GM21825 (cell line): ENCODE measurements around the gene HBZ.
"Not testable (repeated sequence)": the region's sequence is repeated elsewhere in the genome, so short reads cannot be mapped to it uniquely, and the experiment has no call there.

Experiments used
- ATAC-seq: cut with Tn5 transposase; IDR thresholded peaks from one replicate; pipeline ENCODE4 v1.9.1; 2021; ENCODE audit warnings: mild to moderate bottlenecking, moderate library complexity; ENCODE audit not compliant: unreplicated experiment

HBZ gene

GRCh38 chr16:164134-164823, 11.8 kb downstream of the HBZ start:
- not testable (repeated sequence) for ATAC-seq

- ATAC-seq: no peak
Measured at GRCh38 chr16:164827-165538, 12.5 kb downstream of the HBZ start.

DNA sequence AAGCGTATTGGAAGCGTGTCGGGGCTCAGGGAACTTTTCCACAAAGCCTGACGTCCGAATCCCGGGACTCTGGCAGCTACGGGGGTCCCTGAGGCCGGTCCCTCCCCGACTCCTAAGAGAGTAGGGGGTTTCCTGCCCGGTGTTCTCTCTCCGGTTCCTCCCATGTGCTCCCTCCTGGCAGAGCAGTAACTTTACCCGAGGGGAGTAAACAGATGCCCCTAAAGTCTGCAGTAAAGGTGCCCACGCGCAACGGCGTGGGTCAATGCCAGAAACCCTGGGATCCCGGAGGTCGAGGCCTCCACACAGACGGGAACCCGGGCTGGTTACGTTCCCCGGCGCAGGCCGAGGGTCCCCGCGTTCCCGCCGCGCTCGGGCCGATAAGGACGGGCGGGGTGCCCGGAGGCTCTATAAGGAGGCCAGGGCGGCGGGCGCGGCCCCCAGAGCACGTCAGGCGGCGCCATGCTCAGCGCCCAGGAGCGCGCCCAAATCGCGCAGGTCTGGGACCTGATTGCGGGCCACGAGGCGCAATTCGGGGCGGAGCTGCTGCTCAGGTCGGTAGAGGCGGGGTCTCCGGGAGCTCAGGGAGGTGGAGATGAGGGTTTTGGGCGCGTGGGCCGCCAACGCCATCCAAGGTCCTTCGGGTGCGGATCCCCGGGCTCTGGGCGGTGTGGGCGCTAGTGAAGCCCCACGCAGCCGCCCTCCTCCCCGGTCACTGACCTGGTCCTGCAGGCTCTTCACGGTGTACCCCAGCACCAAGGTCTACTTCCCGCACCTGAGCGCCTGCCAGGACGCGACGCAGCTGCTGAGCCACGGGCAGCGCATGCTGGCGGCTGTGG, 13.3 kb downstream of the HBZ start, which contains the start of gene HBM:
TSS of gene HBM (plus strand) at position 440 of the 836 bp plus-strand sequence. CDS start at position 460, 20 bp downstream.
- no peak for ATAC-seq

DNA sequence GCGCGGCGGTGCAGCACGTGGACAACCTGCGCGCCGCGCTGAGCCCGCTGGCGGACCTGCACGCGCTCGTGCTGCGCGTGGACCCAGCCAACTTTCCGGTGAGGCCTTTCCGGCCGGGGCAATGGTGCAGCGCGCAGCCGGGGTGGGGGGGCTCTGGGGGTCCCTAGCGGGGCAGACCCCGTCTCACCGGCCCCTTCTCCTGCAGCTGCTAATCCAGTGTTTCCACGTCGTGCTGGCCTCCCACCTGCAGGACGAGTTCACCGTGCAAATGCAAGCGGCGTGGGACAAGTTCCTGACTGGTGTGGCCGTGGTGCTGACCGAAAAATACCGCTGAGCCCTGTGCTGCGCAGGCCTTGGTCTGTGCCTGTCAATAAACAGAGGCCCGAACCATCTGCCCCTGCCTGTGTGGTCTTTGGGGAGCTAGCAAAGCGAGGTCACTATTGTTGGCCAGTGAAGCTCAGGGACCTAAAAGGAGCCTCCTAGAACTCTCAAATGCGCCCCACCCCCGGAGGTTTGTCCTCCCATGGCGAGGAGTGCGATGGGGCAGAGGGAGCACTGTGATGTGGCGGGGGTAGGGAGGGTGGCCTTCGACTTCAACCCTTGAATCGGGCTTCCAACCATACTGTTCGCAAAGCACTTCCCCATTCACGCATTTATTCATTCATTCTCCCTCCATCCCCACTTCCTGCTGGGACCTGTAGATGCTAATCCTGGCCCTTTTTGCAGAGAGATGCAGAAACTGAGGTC, 14.1 kb downstream of the HBZ start:
- ATAC-seq: no peak

DNA sequence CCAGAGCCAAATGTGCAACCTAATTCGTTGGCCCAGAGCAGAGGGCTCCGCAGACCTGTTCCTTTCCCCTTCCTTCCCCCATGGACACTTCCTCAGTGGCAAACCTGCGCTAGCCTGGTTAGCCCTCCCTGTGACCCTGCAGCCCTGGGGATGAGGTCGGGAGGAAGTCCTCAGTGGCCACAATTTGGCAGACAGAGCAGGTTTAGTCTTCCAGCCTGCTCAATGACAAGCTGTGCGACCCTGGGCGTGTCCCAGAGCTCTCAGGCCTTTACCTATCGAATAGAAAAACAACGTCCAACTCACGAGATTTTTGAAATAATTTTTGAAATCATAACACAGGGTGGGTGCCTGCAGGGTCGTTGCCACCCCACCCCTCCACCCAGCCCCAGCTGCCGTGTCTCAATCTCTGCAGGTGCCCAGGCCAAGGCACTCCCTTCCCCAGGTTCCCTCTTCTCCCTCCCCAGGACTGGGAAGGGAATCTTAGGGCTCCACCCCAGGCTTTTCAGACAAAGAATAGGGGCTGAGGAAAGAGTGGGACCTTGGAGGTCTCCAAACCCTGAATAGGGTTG, 14.8 kb downstream of the HBZ start:
- ATAC-seq: no peak

- ATAC-seq: no peak
Measured at GRCh38 chr16:168424-168823, 16.0 kb downstream of the HBZ start.

DNA sequence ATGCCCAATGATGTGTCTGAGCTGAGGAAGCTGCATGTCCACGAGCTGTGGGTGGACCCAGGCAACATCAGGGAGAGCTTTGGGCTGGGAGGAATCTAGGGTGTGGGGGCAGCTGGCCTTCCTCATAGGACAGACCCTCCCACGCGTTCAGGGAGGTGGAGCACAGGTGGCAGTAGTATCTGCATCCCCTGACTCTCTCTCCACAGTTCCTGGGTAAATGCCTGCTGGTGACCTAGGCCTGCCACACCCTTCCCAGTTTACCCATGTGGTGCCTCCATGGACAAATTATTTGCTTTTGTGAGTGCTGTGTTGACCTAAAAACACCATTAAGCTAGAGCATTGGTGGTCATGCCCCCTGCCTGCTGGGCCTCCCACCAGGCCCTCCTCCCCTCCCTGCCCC, 16.6 kb downstream of the HBZ start:
- no peak for ATAC-seq

DNA sequence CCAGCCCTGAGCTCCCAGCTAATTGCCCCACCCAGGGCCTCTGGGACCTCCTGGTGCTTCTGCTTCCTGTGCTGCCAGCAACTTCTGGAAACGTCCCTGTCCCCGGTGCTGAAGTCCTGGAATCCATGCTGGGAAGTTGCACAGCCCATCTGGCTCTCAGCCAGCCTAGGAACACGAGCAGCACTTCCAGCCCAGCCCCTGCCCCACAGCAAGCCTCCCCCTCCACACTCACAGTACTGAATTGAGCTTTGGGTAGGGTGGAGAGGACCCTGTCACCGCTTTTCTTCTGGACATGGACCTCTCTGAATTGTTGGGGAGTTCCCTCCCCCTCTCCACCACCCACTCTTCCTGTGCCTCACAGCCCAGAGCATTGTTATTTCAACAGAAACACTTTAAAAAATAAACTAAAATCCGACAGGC, 17.7 kb downstream of the HBZ start:
- ATAC-seq: not testable (repeated sequence)

DNA sequence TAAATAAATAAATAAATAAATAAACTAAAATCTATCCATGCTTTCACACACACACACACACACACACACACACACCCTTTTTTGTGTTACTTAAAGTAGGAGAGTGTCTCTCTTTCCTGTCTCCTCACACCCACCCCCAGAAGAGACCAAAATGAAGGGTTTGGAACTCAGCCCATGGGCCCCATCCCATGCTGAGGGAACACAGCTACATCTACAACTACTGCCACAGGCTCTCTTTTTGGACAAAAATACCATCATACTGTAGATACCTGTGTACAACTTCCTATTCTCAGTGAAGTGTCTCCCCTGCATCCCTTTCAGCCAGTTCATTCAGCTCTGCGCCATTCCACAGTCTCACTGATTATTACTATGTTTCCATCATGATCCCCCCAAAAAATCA, 18.3 kb downstream of the HBZ start:
- no peak for ATAC-seq

DNA sequence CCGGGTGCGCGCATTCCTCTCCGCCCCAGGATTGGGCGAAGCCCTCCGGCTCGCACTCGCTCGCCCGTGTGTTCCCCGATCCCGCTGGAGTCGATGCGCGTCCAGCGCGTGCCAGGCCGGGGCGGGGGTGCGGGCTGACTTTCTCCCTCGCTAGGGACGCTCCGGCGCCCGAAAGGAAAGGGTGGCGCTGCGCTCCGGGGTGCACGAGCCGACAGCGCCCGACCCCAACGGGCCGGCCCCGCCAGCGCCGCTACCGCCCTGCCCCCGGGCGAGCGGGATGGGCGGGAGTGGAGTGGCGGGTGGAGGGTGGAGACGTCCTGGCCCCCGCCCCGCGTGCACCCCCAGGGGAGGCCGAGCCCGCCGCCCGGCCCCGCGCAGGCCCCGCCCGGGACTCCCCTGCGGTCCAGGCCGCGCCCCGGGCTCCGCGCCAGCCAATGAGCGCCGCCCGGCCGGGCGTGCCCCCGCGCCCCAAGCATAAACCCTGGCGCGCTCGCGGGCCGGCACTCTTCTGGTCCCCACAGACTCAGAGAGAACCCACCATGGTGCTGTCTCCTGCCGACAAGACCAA, 20.0 kb downstream of the HBZ start, which contains the start of gene HBA2:
TSS of gene HBA2 (plus strand) at position 503 of the 568 bp plus-strand sequence. CDS start at position 540, 37 bp downstream.
- not testable (repeated sequence) for ATAC-seq

- ATAC-seq: not testable (repeated sequence)
Measured at GRCh38 chr16:173211-173854, 20.9 kb downstream of the HBZ start.

- not testable (repeated sequence) for ATAC-seq
Measured at GRCh38 chr16:173928-174769, 21.7 kb downstream of the HBZ start.

DNA sequence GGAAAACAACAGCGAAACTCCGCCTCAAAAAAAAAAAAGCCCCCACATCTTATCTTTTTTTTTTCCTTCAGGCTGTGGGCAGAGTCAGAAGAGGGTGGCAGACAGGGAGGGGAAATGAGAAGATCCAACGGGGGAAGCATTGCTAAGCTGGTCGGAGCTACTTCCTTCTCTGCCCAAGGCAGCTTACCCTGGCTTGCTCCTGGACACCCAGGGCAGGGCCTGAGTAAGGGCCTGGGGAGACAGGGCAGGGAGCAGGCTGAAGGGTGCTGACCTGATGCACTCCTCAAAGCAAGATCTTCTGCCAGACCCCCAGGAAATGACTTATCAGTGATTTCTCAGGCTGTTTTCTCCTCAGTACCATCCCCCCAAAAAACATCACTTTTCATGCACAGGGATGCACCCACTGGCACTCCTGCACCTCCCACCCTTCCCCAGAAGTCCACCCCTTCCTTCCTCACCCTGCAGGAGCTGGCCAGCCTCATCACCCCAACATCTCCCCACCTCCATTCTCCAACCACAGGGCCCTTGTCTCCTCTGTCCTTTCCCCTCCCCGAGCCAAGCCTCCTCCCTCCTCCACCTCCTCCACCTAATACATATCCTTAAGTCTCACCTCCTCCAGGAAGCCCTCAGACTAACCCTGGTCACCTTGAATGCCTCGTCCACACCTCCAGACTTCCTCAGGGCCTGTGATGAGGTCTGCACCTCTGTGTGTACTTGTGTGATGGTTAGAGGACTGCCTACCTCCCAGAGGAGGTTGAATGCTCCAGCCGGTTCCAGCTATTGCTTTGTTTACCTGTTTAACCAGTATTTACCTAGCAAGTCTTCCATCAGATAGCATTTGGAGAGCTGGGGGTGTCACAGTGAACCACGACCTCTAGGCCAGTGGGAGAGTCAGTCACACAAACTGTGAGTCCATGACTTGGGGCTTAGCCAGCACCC, 22.8 kb downstream of the HBZ start:
- ATAC-seq: no peak

GRCh38 chr16:176006-176405, 23.6 kb downstream of the HBZ start:
- ATAC-seq: not testable (repeated sequence)

GRCh38 chr16:176477-177382, 24.3 kb downstream of the HBZ start, which contains the start of gene HBA1:
Gene HBA1 (plus strand): TSS chr16:176680. CDS start chr16:176717, 37 bp downstream.
- not testable (repeated sequence) for ATAC-seq

GRCh38 chr16:177394-177822, 25.0 kb downstream of the HBZ start:
- no peak for ATAC-seq
